ENCODE measurements around the gene KRTAP4-16. TPM values are rescaled to one million over a fixed set of nuclear protein-coding genes. Genes with fewer than 3 reads are reported as not detected.
"Not testable (repeated sequence)": the region's sequence is repeated elsewhere in the genome, so short reads cannot be mapped to it uniquely, and the experiment has no call there.

Gene KRTAP4-16
- total RNA-seq, 6 donors from 2014 or later: not detected

GRCh38 chr17:41098481-41098880 is 3.5 kb downstream of the KRTAP4-16 start:
- Histone ChIP-seq H3K4me1 (no peaks in the 10 kb centered on the region), H3K27ac (no peak overlapping the region), H3K36me3 (no peaks in the 10 kb centered on the region), H3K9me3 (no peaks in the 10 kb centered on the region), H3K4me3 (no peak overlapping the region), H3K27me3 (no peaks in the 10 kb centered on the region)
- DNase-seq: no peak
- ATAC-seq (ENCODE audit: low FRiP score in 2 of 2): no peak
- WGBS, 2 donors: 79 to 87% methylated on average over 6 of the region's 6 CpGs
- no peak for TF ChIP-seq POLR2A (IDR thresholded peaks at IDR 0.05)
- no peak for TF ChIP-seq POLR2AphosphoS5 (IDR thresholded peaks at IDR 0.05)

GRCh38 chr17:41098042-41098441 is 4.0 kb downstream of the KRTAP4-16 start, which contains the start of gene KRTAP4-8:
Gene KRTAP4-8, minus strand, starts transcription at chr17:41098142. Its CDS starts 58 bp downstream, at chr17:41098084.
- Histone ChIP-seq H3K4me1 (no peaks in the 10 kb centered on the region), H3K36me3 (no peaks in the 10 kb centered on the region), H3K27me3 (no peaks in the 10 kb centered on the region), H3K4me3 (no peak within 1 kb of the TSS), H3K9me3 (no peaks in the 10 kb centered on the region), H3K27ac (no peak within 1 kb of the TSS)
- no peak for TF ChIP-seq POLR2A (IDR thresholded peaks at IDR 0.05)
- TF ChIP-seq POLR2AphosphoS5 (IDR thresholded peaks at IDR 0.05): no peak
- TF ChIP-seq EP300 (IDR thresholded peaks at IDR 0.05): no peak
- no peak for TF ChIP-seq CTCF (IDR thresholded peaks at IDR 0.05)
- 77 to 78% methylated on average over 4 of the region's 4 CpGs for WGBS, 2 donors
- DNase-seq (no peak), ATAC-seq (ENCODE audit: low FRiP score in 2 of 2) (no peak)

- ATAC-seq (ENCODE audit: low FRiP score in 2 of 2): no peak
- Histone ChIP-seq H3K4me1 (no peaks in the 10 kb centered on the region), H3K9me3 (no peaks in the 10 kb centered on the region), H3K36me3 (no peaks in the 10 kb centered on the region), H3K27me3 (no peaks in the 10 kb centered on the region), H3K4me3 (no peak overlapping the region), H3K27ac (no peak overlapping the region)
- no peak for TF ChIP-seq POLR2A (IDR thresholded peaks at IDR 0.05)
- TF ChIP-seq POLR2AphosphoS5 (IDR thresholded peaks at IDR 0.05): no peak
- TF ChIP-seq EP300 (IDR thresholded peaks at IDR 0.05): no peak
- TF ChIP-seq CTCF (IDR thresholded peaks at IDR 0.05): no peak
- DNase-seq: no peak
- 66 to 80% methylated on average over 7 of the region's 7 CpGs for WGBS, 2 donors
Observed at GRCh38 chr17:41096055-41096454, 6.0 kb downstream of the KRTAP4-16 start.

- not testable (repeated sequence) for H3K27me3 ChIP-seq; H3K4me1 ChIP-seq; H3K4me3 ChIP-seq; H3K27ac ChIP-seq; DNase-seq; H3K36me3 ChIP-seq; H3K9me3 ChIP-seq; ATAC-seq (ENCODE audit: low FRiP score in 2 of 2)
- WGBS, 2 donors: 38 to 50% methylated on average over 4 of the region's 4 CpGs
Observed at GRCh38 chr17:41088760-41089352, 13.2 kb downstream of the KRTAP4-16 start.

GRCh38 chr17:41084100-41084856 is 17.7 kb downstream of the KRTAP4-16 start, which contains the start of gene KRTAP4-7:
Gene KRTAP4-7, plus strand, starts transcription at chr17:41084150. Its CDS starts 57 bp downstream, at chr17:41084207.
- not testable (repeated sequence) for H3K4me1 ChIP-seq; H3K27ac ChIP-seq; H3K4me3 ChIP-seq; H3K27me3 ChIP-seq; H3K9me3 ChIP-seq; H3K36me3 ChIP-seq; ATAC-seq (ENCODE audit: low FRiP score in 2 of 2)
- WGBS, 2 donors: 76 to 81% methylated on average over 2 to 8 of the region's 14 CpGs
- peak in 1 of 2 donors; percentile 33 for DNase-seq

GRCh38 chr17:41083427-41083826 is 18.6 kb downstream of the KRTAP4-16 start:
- not testable (repeated sequence) for H3K27me3 ChIP-seq; H3K9me3 ChIP-seq; ATAC-seq (ENCODE audit: low FRiP score in 2 of 2); H3K4me3 ChIP-seq; H3K36me3 ChIP-seq; H3K27ac ChIP-seq; DNase-seq; H3K4me1 ChIP-seq
- 71 to 74% methylated on average over 2 of the region's 2 CpGs for WGBS, 2 donors

GRCh38 chr17:41082626-41083025 is 19.4 kb downstream of the KRTAP4-16 start:
- Histone ChIP-seq H3K9me3 (no peaks in the 10 kb centered on the region), H3K27ac (no peak overlapping the region), H3K4me1 (no peaks in the 10 kb centered on the region), H3K4me3 (no peak overlapping the region), H3K27me3 (no peaks in the 10 kb centered on the region), H3K36me3 (no peaks in the 10 kb centered on the region)
- WGBS, 2 donors: 46 to 47% methylated on average over 4 of the region's 4 CpGs
- DNase-seq (no peak), ATAC-seq (ENCODE audit: low FRiP score in 2 of 2) (no peak)
- TF ChIP-seq CTCF (IDR thresholded peaks at IDR 0.05) (no peak), POLR2AphosphoS5 (IDR thresholded peaks at IDR 0.05) (no peak), EP300 (IDR thresholded peaks at IDR 0.05) (no peak), POLR2A (IDR thresholded peaks at IDR 0.05) (no peak)
